H1 (cell line): ENCODE measurements around the gene PLXNA3. TPM values are rescaled to one million over a fixed set of nuclear protein-coding genes. Genes with fewer than 3 reads are reported as not detected.

Experiments
- CTCF ChIA-PET: fragments of 300-600 bp; sonication (Branson Sonifier 250); formaldehyde crosslinking; loops from one replicate; lab custom pipeline; 2021; ENCODE audit not compliant: partially characterized antibody; lab: Charles Lee
- POLR2A ChIA-PET: fragments of 300-600 bp; sonication (Branson Sonifier 250); formaldehyde crosslinking; loops from one replicate; lab custom pipeline; 2021; ENCODE audit warnings: inconsistent platforms; ENCODE audit not compliant: partially characterized antibody; lab: Charles Lee
- DNase-seq, 2 experiments: peaks; one replicate each; pipeline versions ENCODE4 v3.0.0 to v3.0.0-alpha.2; 2010 to 2022; ENCODE audit warnings: low spot score in 2 of 2, low read depth in 1 of 2, mixed read lengths in 1 of 2
- FAIRE-seq: peaks from 2 replicates; lab custom pipeline; 2011; peaks lifted over from hg19 to GRCh38; lab: Jason Lieb, UNC
- H2AFZ ChIP-seq: 2 replicates; pipeline ENCODE4 v1.8.1; 2012; ENCODE audit warnings: low read length, inconsistent platforms
- H2AK5ac ChIP-seq: 2 replicates; pipeline ENCODE4 v1.6.1; 2013; ENCODE audit warnings: low read depth, low read length
- H2BK120ac ChIP-seq: replicated peaks from 2 replicates; pipeline ENCODE3; 2013; ENCODE audit warnings: low read depth, low read length, inconsistent platforms
- H2BK12ac ChIP-seq: 2 replicates; pipeline ENCODE4 v1.6.1; 2013; ENCODE audit warnings: low read depth, low read length
- H2BK15ac ChIP-seq: 2 replicates; pipeline ENCODE4 v1.6.1; 2013; ENCODE audit warnings: low read length
- H2BK20ac ChIP-seq: 2 replicates; pipeline ENCODE4 v1.6.1; 2013; ENCODE audit warnings: low read length
- H2BK5ac ChIP-seq: 2 replicates; pipeline ENCODE4 v1.6.1; 2013; ENCODE audit warnings: low read depth, low read length
- H3K14ac ChIP-seq: 2 replicates; pipeline ENCODE4 v1.6.1; 2013; ENCODE audit warnings: inconsistent platforms; ENCODE audit not compliant: insufficient read length
- H3K18ac ChIP-seq: 2 replicates; pipeline ENCODE4 v1.6.1; 2013; ENCODE audit warnings: low read length; ENCODE audit errors: extremely low read depth
- H3K23ac ChIP-seq: 2 replicates; pipeline ENCODE4 v1.6.1; 2013; ENCODE audit warnings: inconsistent platforms; ENCODE audit not compliant: insufficient read length
- H3K23me2 ChIP-seq: 2 replicates; pipeline ENCODE4 v1.6.1; 2013; ENCODE audit warnings: low read depth, low read length
- H3K27ac ChIP-seq: 2 replicates; pipeline ENCODE4 v1.6.1; 2011; ENCODE audit warnings: low read depth, low read length, inconsistent platforms
- H3K27me3 ChIP-seq, 4 experiments: replicated peaks in 1 of 4; 1 replicate in 1 of 4; 2 replicates in 3 of 4; pipeline versions ENCODE4 v1.6.1 to v1.8.1; 2011 to 2013; ENCODE audit warnings: low read length in 3 of 4, mild to moderate bottlenecking in 3 of 4, inconsistent platforms in 2 of 4, mixed read lengths in 2 of 4, moderate library complexity in 1 of 4; ENCODE audit not compliant: control insufficient read depth in 3 of 4, insufficient read depth in 3 of 4; ENCODE audit errors: extremely low read depth in 1 of 4
- H3K36me3 ChIP-seq, 4 experiments: 2 replicates each; pipeline versions ENCODE4 v1.6.1 to v1.8.1; 2011 to 2013; ENCODE audit warnings: mild to moderate bottlenecking in 4 of 4, low read length in 3 of 4, moderate library complexity in 2 of 4, control low read depth in 1 of 4, inconsistent platforms in 1 of 4; ENCODE audit not compliant: insufficient read depth in 4 of 4, control insufficient read depth in 2 of 4
- H3K4ac ChIP-seq: replicated peaks from 2 replicates; pipeline ENCODE3; 2013; ENCODE audit warnings: low read length, low read depth, mixed read lengths, inconsistent platforms; ENCODE audit not compliant: insufficient read length
- H3K4me1 ChIP-seq, 4 experiments: replicated peaks in 1 of 4; 1 replicate in 1 of 4; 2 replicates in 3 of 4; pipeline versions ENCODE4 v1.6.1 to v1.8.1; 2011 to 2013; ENCODE audit warnings: low read length in 3 of 4, inconsistent platforms in 2 of 4, mixed read lengths in 1 of 4; ENCODE audit not compliant: insufficient read depth in 4 of 4, control insufficient read depth in 3 of 4
- H3K4me2 ChIP-seq, 2 experiments: 2 replicates each; pipeline versions ENCODE4 v1.6.1 to v1.8.1; 2011 to 2013; ENCODE audit warnings: low read depth in 2 of 2, low read length in 2 of 2, control low read depth in 1 of 2, inconsistent platforms in 1 of 2, mild to moderate bottlenecking in 1 of 2; ENCODE audit not compliant: insufficient read depth in 1 of 2
- H3K4me3 ChIP-seq, 4 experiments: fragments of 200-600, 300-600 bp in 1 of 4; sonication (generic), shearing (Covaris generic), sonication (Bioruptor Twin) in 1 of 4; 2 replicates each; pipeline versions ENCODE4 v1.5.1 to v1.8.1; 2011 to 2016; ENCODE audit warnings: low read length in 4 of 4, low read depth in 3 of 4, control low read depth in 2 of 4, inconsistent platforms in 2 of 4, mild to moderate bottlenecking in 2 of 4, mixed read lengths in 1 of 4, moderate library complexity in 1 of 4; ENCODE audit not compliant: insufficient read depth in 2 of 4; ENCODE audit errors: extremely low read depth in 1 of 4
- H3K56ac ChIP-seq: replicated peaks from 2 replicates; pipeline ENCODE3; 2013; ENCODE audit warnings: low read depth, mild to moderate bottlenecking, mixed read lengths, low read length, inconsistent platforms; ENCODE audit not compliant: insufficient read length
- H3K79me1 ChIP-seq: 2 replicates; pipeline ENCODE4 v1.6.1; 2013; ENCODE audit warnings: low read depth, low read length, control low read depth
- H3K79me2 ChIP-seq, 2 experiments: 2 replicates each; pipeline versions ENCODE4 v1.6.1 to v1.8.1; 2012 to 2013; ENCODE audit warnings: low read length in 2 of 2, mild to moderate bottlenecking in 2 of 2, inconsistent platforms in 1 of 2; ENCODE audit not compliant: insufficient read depth in 2 of 2, control insufficient read depth in 1 of 2
- H3K9ac ChIP-seq, 4 experiments: replicated peaks in 1 of 4; 1 replicate in 1 of 4; 2 replicates in 3 of 4; pipeline versions ENCODE4 v1.6.1 to v1.8.1; 2011 to 2013; ENCODE audit warnings: low read depth in 3 of 4, low read length in 3 of 4, control low read depth in 2 of 4, mild to moderate bottlenecking in 2 of 4, moderate library complexity in 2 of 4, inconsistent platforms in 1 of 4; ENCODE audit errors: extremely low read depth in 1 of 4
- H3K9me3 ChIP-seq, 2 experiments: 2 replicates each; pipeline versions ENCODE4 v1.6.1 to v1.8.1; 2012 to 2013; ENCODE audit warnings: mild to moderate bottlenecking in 2 of 2, moderate library complexity in 2 of 2, control low read depth in 1 of 2, inconsistent platforms in 1 of 2, low read depth in 1 of 2, low read length in 1 of 2, mixed read lengths in 1 of 2; ENCODE audit not compliant: insufficient read depth in 2 of 2
- H4K20me1 ChIP-seq, 2 experiments: replicated peaks in 1 of 2; 2 replicates each; pipeline versions ENCODE3 to v1.8.1; 2011 to 2013; ENCODE audit warnings: inconsistent platforms in 2 of 2, low read length in 2 of 2, mild to moderate bottlenecking in 1 of 2; ENCODE audit not compliant: insufficient read depth in 2 of 2, control insufficient read depth in 1 of 2
- H4K5ac ChIP-seq: 2 replicates; pipeline ENCODE4 v1.6.1; 2013; ENCODE audit warnings: low read length, low read depth, mixed read lengths, inconsistent platforms; ENCODE audit not compliant: insufficient read length
- H4K8ac ChIP-seq: 2 replicates; pipeline ENCODE4 v1.8.0; 2013; ENCODE audit warnings: mild to moderate bottlenecking, moderate library complexity, low read length, inconsistent platforms; ENCODE audit not compliant: insufficient read depth; ENCODE audit errors: extremely low read depth
- H4K91ac ChIP-seq: replicated peaks from 2 replicates; pipeline ENCODE3; 2013; ENCODE audit warnings: low read length, mixed read lengths, inconsistent platforms; ENCODE audit not compliant: insufficient read length
- ATF3 ChIP-seq: IDR thresholded peaks from 2 replicates; pipeline ENCODE4 v1.6.1; 2011; ENCODE audit warnings: low read depth, mild to moderate bottlenecking, low read length; ENCODE audit not compliant: insufficient read depth
- MAFK ChIP-seq: IDR thresholded peaks from 2 replicates; pipeline ENCODE4 v1.6.1; 2012; ENCODE audit warnings: low read depth, mild to moderate bottlenecking, improper control_type of control experiment, low read length
- MAX ChIP-seq: IDR thresholded peaks from 2 replicates; pipeline ENCODE4 v1.6.1; 2012; ENCODE audit warnings: inconsistent platforms
- WGBS, 2 experiments: shearing (Covaris generic) in 1 of 2; methylation state at CpG; one replicate each; pipeline versions ENCODE4 v1.1.6 to v1.1.7; 2013 to 2015; ENCODE audit warnings: low lambda C conversion rate in 2 of 2, mixed read lengths in 2 of 2, inconsistent platforms in 1 of 2, low coverage in 1 of 2, missing lambda C conversion rate in 1 of 2; ENCODE audit not compliant: insufficient replicate concordance in 2 of 2, insufficient coverage in 1 of 2, insufficient read length in 1 of 2; ENCODE audit errors: extremely low coverage in 1 of 2, missing lambda C conversion rate in 1 of 2; 5-methylcytosine and 5-hydroxymethylcytosine counted together
- polyA plus RNA-seq, 7 experiments: library from polyadenylated mRNA; depleted of rRNA in 3 of 7; stranded (reverse) in 5 of 7; unstranded in 2 of 7; fragments of >200 nt in 5 of 7; fragments of 200-250 nt in 2 of 7; gene quantifications; 1 replicate in 5 of 7; 2 replicates in 1 of 7; 4 replicates in 1 of 7; pipeline versions ENCODE4 v1.2.1 to v1.2.3, GENCODE V29; 2011 to 2013; ENCODE audit warnings: missing spikeins in 2 of 7, mixed read lengths in 2 of 7
- total RNA-seq: library from RNA; stranded (reverse); fragmentation: NEBNext Ultra II Directional; extraction: Animal tissue kit (Norgen Biotek cat#: 25700); gene quantifications from 2 replicates; pipeline ENCODE4 v1.2.1, GENCODE V29; 2021

The PLXNA3 gene
- total and polyA plus RNA-seq, 2 of the 8 experiments (the other 6 are each of a cell fraction or from before 2014, with no cell fraction given), result 10.7 to 18.2 TPM

GRCh38 chrX:154485150-154486051, 27.3 kb downstream of the PLXNA3 start:
- H4K5ac ChIP-seq, result no peak overlapping the region
- no peak overlapping the region for H3K14ac ChIP-seq
- POLR2A ChIA-PET, result interaction anchor here (0.7 to 2.3 kb wide), 5 partner anchors 13 to 88 kb away, joined by 3 to 6 read pairs (median 4); no protein-coding TSS in a partner anchor
- no peaks in the 10 kb centered on the region for H3K79me2 ChIP-seq
- peaks cover 1 to 2% of the 10 kb centered on the region in 2 experiments for H4K20me1 ChIP-seq
- H3K18ac ChIP-seq, result no peak overlapping the region
- H3K4ac ChIP-seq, result no peak overlapping the region
- H3K56ac ChIP-seq, result no peak overlapping the region
- DNase-seq, result peak in 1 of 2 experiments; percentile 47
- H3K36me3 ChIP-seq, result peaks cover 0 to 13% (median 0%) of the 10 kb centered on the region in 4 experiments; a peak in 2 of 8 replicates
- no peaks in the 10 kb centered on the region; a peak in 1 of 7 replicates for H3K27me3 ChIP-seq
- peaks cover 0 to 12% (median 3%) of the 10 kb centered on the region in 4 experiments; a peak in 4 of 7 replicates for H3K4me1 ChIP-seq
- no peak overlapping the region for H3K23ac ChIP-seq
- no peak overlapping the region for H4K91ac ChIP-seq
- no peak overlapping the region for H2BK20ac ChIP-seq
- TF ChIP-seq MAX (no peak), ATF3 (no peak), MAFK (no peak)
- no peak overlapping the region for H3K27ac ChIP-seq
- FAIRE-seq, result no peak
- WGBS, 2 experiments, result 87% methylated on average over 16 of the region's 35 CpGs; no CpG with 5 or more reads in 1 of the 2 experiments
- no peak overlapping the region for H2BK120ac ChIP-seq
- no peak overlapping the region; the same call in 1 of the 2 replicates for H4K8ac ChIP-seq
- no peak overlapping the region for H2AK5ac ChIP-seq
- peak overlapping the region; percentile 37 to 81 (median 58) for H3K4me3 ChIP-seq
- no peak overlapping the region for H2AFZ ChIP-seq
- H3K79me1 ChIP-seq, result no peaks in the 10 kb centered on the region
- no peaks in the 10 kb centered on the region for H3K9me3 ChIP-seq
- H2BK5ac ChIP-seq, result no peak overlapping the region
- CTCF ChIA-PET, result interaction anchor here (0.6 to 2.3 kb wide), 7 partner anchors 13 to 112 kb away, joined by 3 to 5 read pairs (median 3); no protein-coding TSS in a partner anchor
- H2BK12ac ChIP-seq, result no peak overlapping the region
- peak overlapping the region; percentile 68 for H3K4me2 ChIP-seq
- H3K9ac ChIP-seq, result no peak overlapping the region
- no peak overlapping the region for H2BK15ac ChIP-seq
- H3K23me2 ChIP-seq, result no peaks in the 10 kb centered on the region; the same call in 1 of the 2 replicates
